Activated CD8-positive, alpha-beta memory T cell treated with anti-CD3 and anti-CD28 coated beads, Interleukin-2, amount 50 U/mL, for 1 hour (primary cell): ENCODE data around the gene EIF4H.
"Not testable (repeated sequence)": the region's sequence is repeated elsewhere in the genome, so short reads cannot be mapped to it uniquely, and the experiment has no call there.

ENCODE experiments used
- DNase-seq: peaks from one replicate; pipeline ENCODE4 v3.0.0-alpha.2; 2020; ENCODE audit errors: extremely low read depth

EIF4H gene

GRCh38 chr7:74175340-74175739, 1.2 kb downstream of the EIF4H start:
- no peak for DNase-seq

GRCh38 chr7:74176555-74176954, 2.4 kb downstream of the EIF4H start:
- no peak for DNase-seq

- no peak for DNase-seq
Observed at GRCh38 chr7:74178632-74179031, 4.5 kb downstream of the EIF4H start.

- DNase-seq, result no peak
Observed at GRCh38 chr7:74179935-74180604, 5.9 kb downstream of the EIF4H start.

GRCh38 chr7:74180866-74181265, 6.7 kb downstream of the EIF4H start:
- no peak for DNase-seq

- DNase-seq, result no peak
Observed at GRCh38 chr7:74181821-74182220, 7.7 kb downstream of the EIF4H start.

GRCh38 chr7:74182453-74183090, 8.4 kb downstream of the EIF4H start:
- no peak for DNase-seq

- DNase-seq, result no peak
Observed at GRCh38 chr7:74183142-74183541, 9.0 kb downstream of the EIF4H start.

GRCh38 chr7:74183653-74184450, 9.7 kb downstream of the EIF4H start:
- DNase-seq, result no peak

- no peak for DNase-seq
Observed at GRCh38 chr7:74185016-74185415, 10.9 kb downstream of the EIF4H start.

- no peak for DNase-seq
Observed at GRCh38 chr7:74185636-74186035, 11.5 kb downstream of the EIF4H start.

- DNase-seq, result no peak
Observed at GRCh38 chr7:74187915-74188675, 13.9 kb downstream of the EIF4H start.

- no peak for DNase-seq
Observed at GRCh38 chr7:74190259-74190658, 16.1 kb downstream of the EIF4H start.

- no peak for DNase-seq
Observed at GRCh38 chr7:74191231-74191630, 17.1 kb downstream of the EIF4H start.

GRCh38 chr7:74193054-74193453, 18.9 kb downstream of the EIF4H start:
- no peak for DNase-seq

- no peak for DNase-seq
Observed at GRCh38 chr7:74193913-74194312, 19.8 kb downstream of the EIF4H start.

- DNase-seq, result no peak
Observed at GRCh38 chr7:74194686-74195085, 20.5 kb downstream of the EIF4H start.

- not testable (repeated sequence) for DNase-seq
Observed at GRCh38 chr7:74195139-74195860, 21.1 kb downstream of the EIF4H start.

- DNase-seq, result not testable (repeated sequence)
Observed at GRCh38 chr7:74195968-74196654, 22.0 kb downstream of the EIF4H start.

- DNase-seq, result no peak
Observed at GRCh38 chr7:74197449-74198124, 23.4 kb downstream of the EIF4H start.
